HG03432 (cell line): ENCODE data around the gene MRRF.
A peak's percentile ranks its signal among the peaks of the same experiment; 100 is the strongest.

Source experiments
- ATAC-seq: cut with Tn5 transposase; IDR thresholded peaks from one replicate; pipeline ENCODE4 v1.9.1; 2021; ENCODE audit warnings: mild to moderate bottlenecking, moderate library complexity; ENCODE audit not compliant: unreplicated experiment

Gene MRRF

GRCh38 chr9:122377241-122378164 is 112.8 kb downstream of the MRRF start:
- peak; percentile 48 for ATAC-seq

GRCh38 chr9:122378236-122378635 is 113.6 kb downstream of the MRRF start:
- no peak for ATAC-seq

GRCh38 chr9:122379340-122379739 is 114.7 kb downstream of the MRRF start:
- no peak for ATAC-seq

GRCh38 chr9:122380293-122380692 is 115.6 kb downstream of the MRRF start:
- no peak for ATAC-seq
